GM23248 (cell line): ENCODE data around the gene YES1.

Source experiments
- EZH2 ChIP-seq: fragments of 200-600 bp; sonication (generic); IDR thresholded peaks from 2 replicates; pipeline ENCODE4 v1.6.1; 2018; ENCODE audit warnings: antibody characterized with exemption, mild to moderate bottlenecking; ENCODE audit not compliant: insufficient read depth, poor library complexity, severe bottlenecking
- EZH2phosphoT487 ChIP-seq: fragments of 200-600 bp; sonication (generic); IDR thresholded peaks from 2 replicates; pipeline ENCODE4 v1.6.1; 2018; ENCODE audit warnings: antibody characterized with exemption, moderate library complexity, mild to moderate bottlenecking, low read depth; ENCODE audit not compliant: insufficient read depth

- TF ChIP-seq EZH2phosphoT487, result no peak
- no peak for TF ChIP-seq EZH2
These were observed 45.5 kb downstream of the YES1 start for GRCh38 chr18:766550-766860.
